H1 (cell line): Measurements from ENCODE around the gene ITGAV. TPM values are rescaled to one million over a fixed set of nuclear protein-coding genes. Genes with fewer than 3 reads are reported as not detected.

Experiments used
- EP300 ChIP-seq, 2 experiments: IDR thresholded peaks; 1 replicate in 1 of 2; 2 replicates in 1 of 2; pipeline ENCODE4 v1.6.1; 2011 to 2012; ENCODE audit warnings: low read depth in 2 of 2, low read length in 2 of 2, mild to moderate bottlenecking in 2 of 2, borderline replicate concordance in 1 of 2, inconsistent platforms in 1 of 2, moderate library complexity in 1 of 2
- JUND ChIP-seq: IDR thresholded peaks from 2 replicates; pipeline ENCODE4 v1.6.1; 2011; ENCODE audit warnings: mild to moderate bottlenecking, improper control_type of control experiment, low read length
- RNF2 ChIP-seq: fragments of 200-900, 300-1000 bp; sonication (generic); IDR thresholded peaks from 2 replicates; pipeline ENCODE4 v1.7.1; 2016; ENCODE audit warnings: borderline replicate concordance, low read depth, mild to moderate bottlenecking, antibody characterized with exemption, low read length; ENCODE audit not compliant: poor library complexity, severe bottlenecking; ENCODE audit errors: missing control alignments
- SP1 ChIP-seq: IDR thresholded peaks from 2 replicates; pipeline ENCODE4 v1.6.1; 2011; ENCODE audit warnings: low read depth, low read length
- SRF ChIP-seq: IDR thresholded peaks from 2 replicates; pipeline ENCODE4 v1.6.1; 2011; ENCODE audit warnings: mild to moderate bottlenecking, low read depth, low read length, moderate library complexity
- TAF7 ChIP-seq: optimal IDR thresholded peaks from 2 replicates; pipeline ENCODE3; 2011; ENCODE audit warnings: low read depth, mild to moderate bottlenecking, inconsistent platforms, low read length, moderate library complexity, borderline replicate concordance
- TCF12 ChIP-seq: IDR thresholded peaks from 2 replicates; pipeline ENCODE4 v1.6.1; 2011; ENCODE audit warnings: low read depth, mild to moderate bottlenecking, low read length
- polyA plus RNA-seq, 7 experiments: library from polyadenylated mRNA; depleted of rRNA in 3 of 7; stranded (reverse) in 5 of 7; unstranded in 2 of 7; fragments of >200 nt in 5 of 7; fragments of 200-250 nt in 2 of 7; gene quantifications; 1 replicate in 5 of 7; 2 replicates in 1 of 7; 4 replicates in 1 of 7; pipeline versions ENCODE4 v1.2.1 to v1.2.3, GENCODE V29; 2011 to 2013; ENCODE audit warnings: missing spikeins in 2 of 7, mixed read lengths in 2 of 7
- total RNA-seq: library from RNA; stranded (reverse); fragmentation: NEBNext Ultra II Directional; extraction: Animal tissue kit (Norgen Biotek cat#: 25700); gene quantifications from 2 replicates; pipeline ENCODE4 v1.2.1, GENCODE V29; 2021

The ITGAV gene
- total and polyA plus RNA-seq, 2 of the 8 experiments (the other 6 are each of a cell fraction or from before 2014, with no cell fraction given), result 11.7 to 42.4 TPM

DNA sequence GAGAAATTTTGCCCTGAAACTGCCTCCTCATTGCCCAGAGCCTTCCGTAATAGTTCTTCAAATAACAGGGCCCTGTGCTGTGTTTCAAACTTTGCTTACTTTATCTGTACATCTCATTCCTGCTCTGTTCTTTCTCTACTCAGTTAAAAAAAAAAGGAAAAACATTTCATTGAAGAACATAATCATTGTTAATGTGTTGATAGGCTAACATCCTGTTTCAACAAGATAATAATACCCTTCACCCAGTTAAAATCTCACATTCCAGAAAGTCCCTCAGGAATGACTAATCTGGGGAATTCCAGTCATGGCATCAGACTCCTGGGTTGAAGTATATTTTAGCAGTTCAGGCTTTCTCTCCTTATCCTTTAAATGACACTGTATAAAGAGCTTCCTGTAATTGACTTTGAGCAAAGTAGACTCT, 45.6 kb upstream of the ITGAV start (continued):
- no peak for TF ChIP-seq TAF7
- no peak for TF ChIP-seq SRF
- no peak for TF ChIP-seq RNF2
- TF ChIP-seq TCF12, result no peak
- TF ChIP-seq EP300 (IDR thresholded peaks at IDR 0.05; ENCODE audit: borderline replicate concordance in 1 of 2, low read depth in 2 of 2, low read length in 2 of 2), result no peak
- TF ChIP-seq SP1, result peak; percentile 54; the same call in 1 of the 2 replicates
- peak; percentile 44; the same call in 1 of the 2 replicates for TF ChIP-seq JUND
